GM10266 (cell line): Measurements from ENCODE around the gene FRRS1L.

Experiments
- DNase-seq: peaks from one replicate; pipeline ENCODE4 v3.0.0; 2012; ENCODE audit errors: extremely low spot score
- CTCF ChIP-seq: IDR thresholded peaks from 2 replicates; pipeline ENCODE4 v1.5.1; 2012; ENCODE audit warnings: mild to moderate bottlenecking, low read depth; ENCODE audit not compliant: control insufficient read depth, insufficient read depth; ENCODE audit errors: missing control alignments

Gene FRRS1L

GRCh38 chr9:109163194-109163593 lies 3.9 kb downstream of the FRRS1L start:
- DNase-seq = no peak

DNA sequence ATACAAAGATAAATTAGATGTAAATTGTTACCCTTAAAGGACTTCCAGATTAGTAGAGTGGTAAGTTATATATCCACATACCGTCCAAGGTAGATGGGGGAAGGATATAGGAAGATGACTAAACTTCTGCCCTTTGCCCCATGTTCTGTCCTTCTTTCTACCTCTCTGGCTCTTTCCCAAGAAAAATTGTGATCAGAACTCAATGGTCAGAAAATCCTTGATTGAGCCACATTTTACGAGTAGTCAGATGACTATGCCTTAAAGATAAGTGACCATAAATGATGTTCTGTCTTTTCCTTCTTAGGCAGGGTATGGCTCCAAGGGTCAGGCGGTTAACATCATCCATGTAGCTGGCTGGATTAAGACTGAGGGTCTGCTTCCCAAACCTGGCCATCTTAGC lies 4.4 kb downstream of the FRRS1L start:
- no peak for DNase-seq
- TF ChIP-seq CTCF = no peak

More at GRCh38 chr9:109163194-109163593, 3.9 kb downstream of the FRRS1L start:
- TF ChIP-seq CTCF = no peak

GRCh38 chr9:109161471-109161870 lies 5.6 kb downstream of the FRRS1L start:
- TF ChIP-seq CTCF = no peak
- no peak for DNase-seq

- TF ChIP-seq CTCF = no peak
- DNase-seq = no peak
Measured at GRCh38 chr9:109159583-109159982, 7.5 kb downstream of the FRRS1L start.

GRCh38 chr9:109158651-109159050 lies 8.4 kb downstream of the FRRS1L start:
- TF ChIP-seq CTCF = no peak
- no peak for DNase-seq

- DNase-seq = no peak
- TF ChIP-seq CTCF = no peak
Measured at GRCh38 chr9:109156708-109157107, 10.3 kb downstream of the FRRS1L start.

GRCh38 chr9:109150925-109151545 lies 16.0 kb downstream of the FRRS1L start:
- TF ChIP-seq CTCF = no peak
- DNase-seq = no peak
